Activated B cell treated with CpG ODN at 0.5 μM for 24 hours (primary cell): ENCODE measurements around the gene SLC35E1. TPM values are rescaled to one million over a fixed set of nuclear protein-coding genes. Genes with fewer than 3 reads are reported as not detected.

ENCODE experiments used
- ATAC-seq: fragments of 200-7000 bp; cut with Tn5 transposase; one replicate; pipeline ENCODE4 v1.10.0; 2021; ENCODE audit warnings: low read depth, mild to moderate bottlenecking, moderate library complexity
- CTCF ChIA-PET: fragments of 350-600 bp; sonication (Branson Sonifier 250); formaldehyde crosslinking; loops from one replicate; lab custom pipeline; 2021; ENCODE audit warnings: antibody characterized with exemption; lab: Charles Lee
- POLR2A ChIA-PET: fragments of 350-600 bp; sonication (Branson Sonifier 250); formaldehyde crosslinking; loops from one replicate; lab custom pipeline; 2021; ENCODE audit warnings: antibody characterized with exemption; lab: Charles Lee
- DNase-seq: peaks from one replicate; pipeline ENCODE4 v3.0.0; 2022
- H3K27ac Mint-ChIP-seq: one replicate; pipeline ENCODE4 v1.8.0; 2020; ENCODE audit warnings: mixed read lengths
- H3K27me3 Mint-ChIP-seq: one replicate; pipeline ENCODE4 v1.8.0; 2021; ENCODE audit warnings: mixed read lengths
- H3K36me3 Mint-ChIP-seq: one replicate; pipeline ENCODE4 v1.8.0; 2021; ENCODE audit warnings: low read depth, mixed read lengths
- H3K4me1 Mint-ChIP-seq: one replicate; pipeline ENCODE4 v1.8.0; 2021; ENCODE audit warnings: mixed read lengths
- H3K4me3 Mint-ChIP-seq: one replicate; pipeline ENCODE4 v1.8.0; 2020; ENCODE audit warnings: mild to moderate bottlenecking, mixed read lengths
- H3K9me3 Mint-ChIP-seq: one replicate; pipeline ENCODE4 v1.8.0; 2020; ENCODE audit warnings: mixed read lengths
- intact Hi-C: fragments of 100-400 bp; cut with micrococcal nuclease; formaldehyde crosslinking; loops from one replicate; pipeline ENCODE4 v1.15.1; 2024
- total RNA-seq: library from RNA; stranded (reverse); gene quantifications from 2 replicates; pipeline ENCODE4 v1.2.3, GENCODE V29; 2022
- TF ChIP-seq, protein P1 (sequence below): fragments of 200-600 bp; IDR thresholded peaks from one replicate; pipeline ENCODE4 v1.8.0; 2022; ENCODE audit warnings: antibody characterized with exemption, mild to moderate bottlenecking

The SLC35E1 gene
- total RNA-seq, 1 donor from 2014 or later = 51.7 TPM

GRCh38 chr19:16575282-16575681, 3.1 kb upstream of the SLC35E1 start:
- ChIA-PET POLR2A (interaction anchor here (7.3 kb wide), 1 partner anchor 11 kb away, joined by 190 read pairs; no protein-coding TSS in a partner anchor), CTCF (no interaction called here)
- Mint-ChIP-seq H3K4me1 (peaks cover 61% of the 10 kb centered on the region), H3K27ac (peak overlapping the region; percentile 59), H3K36me3 (peaks cover 63% of the 10 kb centered on the region), H3K4me3 (no peak overlapping the region), H3K27me3 (no peaks in the 10 kb centered on the region), H3K9me3 (no peaks in the 10 kb centered on the region)
- ATAC-seq (no peak), DNase-seq (no peak)
- intact Hi-C loops = no loop called here
- TF ChIP-seq, protein P1, sequence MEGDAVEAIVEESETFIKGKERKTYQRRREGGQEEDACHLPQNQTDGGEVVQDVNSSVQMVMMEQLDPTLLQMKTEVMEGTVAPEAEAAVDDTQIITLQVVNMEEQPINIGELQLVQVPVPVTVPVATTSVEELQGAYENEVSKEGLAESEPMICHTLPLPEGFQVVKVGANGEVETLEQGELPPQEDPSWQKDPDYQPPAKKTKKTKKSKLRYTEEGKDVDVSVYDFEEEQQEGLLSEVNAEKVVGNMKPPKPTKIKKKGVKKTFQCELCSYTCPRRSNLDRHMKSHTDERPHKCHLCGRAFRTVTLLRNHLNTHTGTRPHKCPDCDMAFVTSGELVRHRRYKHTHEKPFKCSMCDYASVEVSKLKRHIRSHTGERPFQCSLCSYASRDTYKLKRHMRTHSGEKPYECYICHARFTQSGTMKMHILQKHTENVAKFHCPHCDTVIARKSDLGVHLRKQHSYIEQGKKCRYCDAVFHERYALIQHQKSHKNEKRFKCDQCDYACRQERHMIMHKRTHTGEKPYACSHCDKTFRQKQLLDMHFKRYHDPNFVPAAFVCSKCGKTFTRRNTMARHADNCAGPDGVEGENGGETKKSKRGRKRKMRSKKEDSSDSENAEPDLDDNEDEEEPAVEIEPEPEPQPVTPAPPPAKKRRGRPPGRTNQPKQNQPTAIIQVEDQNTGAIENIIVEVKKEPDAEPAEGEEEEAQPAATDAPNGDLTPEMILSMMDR = no peak

DNA sequence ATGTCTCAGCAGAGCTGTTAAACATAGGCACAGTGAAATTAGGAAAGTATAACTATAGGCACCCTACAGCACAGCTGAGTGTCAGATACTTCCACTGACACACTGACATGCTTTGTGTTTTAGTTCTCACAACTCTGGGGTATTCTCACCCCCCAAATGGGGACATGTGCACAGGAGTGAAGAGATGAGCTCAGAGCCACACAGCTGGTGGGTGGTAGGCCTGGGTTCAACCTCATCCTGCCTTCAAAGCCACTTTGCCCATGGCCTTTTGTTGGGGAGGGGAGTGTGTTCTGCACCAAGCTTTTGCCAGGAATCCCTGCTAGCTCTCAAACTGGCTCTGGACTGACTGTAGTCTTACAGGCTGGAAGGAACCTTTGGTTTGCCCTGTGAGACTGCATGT, 1.7 kb upstream of the SLC35E1 start:
- Mint-ChIP-seq H3K27me3 (no peaks in the 10 kb centered on the region), H3K9me3 (no peaks in the 10 kb centered on the region), H3K36me3 (peaks cover 63% of the 10 kb centered on the region), H3K4me1 (peaks cover 52% of the 10 kb centered on the region), H3K4me3 (peak overlapping the region; percentile 94), H3K27ac (peak overlapping the region; percentile 92)
- no peak for ATAC-seq
- intact Hi-C loops = no loop called here
- CTCF ChIA-PET = interaction anchor here (1.0 to 1.1 kb wide), 2 partner anchors 14 to 87 kb away, joined by 4 read pairs; partner anchors contain the start of genes SMIM7 and TMEM38A
- DNase-seq = no peak
- POLR2A ChIA-PET = interaction anchor here (0.6 to 7.3 kb wide), 9 partner anchors 12 to 389 kb away, joined by 3 to 190 read pairs (median 3); partner anchors contain the start of genes FAM32A and MED26
- TF ChIP-seq, protein P1 = no peak

DNA sequence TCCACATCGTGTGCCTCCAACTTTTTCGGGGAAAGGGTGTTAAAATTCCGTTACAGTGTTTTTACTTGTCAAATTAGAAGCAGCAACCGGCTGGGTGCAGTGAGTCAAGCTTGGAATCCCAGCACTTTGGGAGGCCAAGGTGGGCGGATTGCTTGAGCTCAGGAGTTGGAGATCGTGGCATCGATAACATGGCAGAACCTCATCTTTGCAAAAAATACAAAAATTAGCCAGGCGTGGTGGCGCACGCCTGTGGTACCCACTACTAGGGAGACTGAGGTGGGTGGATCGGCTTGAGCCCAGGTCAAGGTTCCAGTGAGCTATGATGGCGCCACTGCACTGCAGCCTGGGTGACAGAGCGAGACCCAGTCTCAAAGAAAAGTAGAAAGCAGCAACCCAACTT, 1.1 kb upstream of the SLC35E1 start:
- intact Hi-C loops = no loop called here
- no peaks in the 10 kb centered on the region for H3K9me3 Mint-ChIP-seq
- H3K4me3 Mint-ChIP-seq = peak overlapping the region; percentile 94
- ATAC-seq (no peak), DNase-seq (no peak)
- ChIA-PET CTCF (interaction anchor here (0.9 to 1.2 kb wide), 5 partner anchors 12 to 87 kb away, joined by 3 to 5 read pairs (median 4); partner anchors contain the start of genes SMIM7 and TMEM38A), POLR2A (interaction anchor here (0.6 to 7.3 kb wide), 9 partner anchors 13 to 388 kb away, joined by 3 to 190 read pairs (median 3); partner anchors contain the start of genes FAM32A, MED26, SMIM7 and TMEM38A)
- H3K4me1 Mint-ChIP-seq = peaks cover 49% of the 10 kb centered on the region
- peak overlapping the region; percentile 92 for H3K27ac Mint-ChIP-seq
- H3K27me3 Mint-ChIP-seq = no peaks in the 10 kb centered on the region
- TF ChIP-seq, protein P1 = no peak
- peaks cover 62% of the 10 kb centered on the region for H3K36me3 Mint-ChIP-seq

GRCh38 chr19:16571822-16572331, 338 bp downstream of the SLC35E1 start:
- CTCF ChIA-PET = interaction anchor here (1.2 kb wide), 1 partner anchor 16 kb away, joined by 5 read pairs; no protein-coding TSS in a partner anchor
- ATAC-seq (peak; percentile 28), DNase-seq (no peak)
- no peaks in the 10 kb centered on the region for H3K27me3 Mint-ChIP-seq
- H3K4me3 Mint-ChIP-seq = peak overlapping the region; percentile 80
- TF ChIP-seq, protein P1 = no peak
- no peaks in the 10 kb centered on the region for H3K9me3 Mint-ChIP-seq
- intact Hi-C loops = loop anchor here (1.0 kb wide), 4 partner anchors 12 to 88 kb away; partner anchors contain the start of genes CHERP, MED26 and SMIM7
- POLR2A ChIA-PET = interaction anchor here (0.9 to 7.3 kb wide), 6 partner anchors 14 to 88 kb away, joined by 3 to 190 read pairs (median 10); partner anchors contain the start of genes MED26, SMIM7 and TMEM38A
- H3K36me3 Mint-ChIP-seq = peaks cover 61% of the 10 kb centered on the region
- peaks cover 50% of the 10 kb centered on the region for H3K4me1 Mint-ChIP-seq
- H3K27ac Mint-ChIP-seq = peak overlapping the region; percentile 53

DNA sequence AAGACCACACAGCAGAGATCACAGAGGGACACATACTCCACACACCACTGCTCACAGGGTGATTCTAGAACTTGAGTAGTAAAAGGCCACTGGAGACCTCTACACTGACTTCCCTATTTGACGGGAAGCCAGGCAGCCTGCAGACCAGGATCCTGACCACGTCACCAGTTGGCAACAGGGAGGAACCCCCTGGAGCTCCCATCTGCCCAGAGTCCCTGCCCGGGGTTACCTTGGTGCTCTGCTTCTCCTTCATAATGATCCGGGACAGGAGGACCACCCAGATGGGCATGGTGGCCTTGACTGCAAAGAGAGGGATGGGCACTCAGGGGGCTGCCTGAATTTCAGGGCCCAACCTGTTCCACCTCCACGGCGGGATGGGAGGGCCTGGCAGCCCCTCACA, 932 bp downstream of the SLC35E1 start:
- Mint-ChIP-seq H3K4me1 (peaks cover 54% of the 10 kb centered on the region), H3K4me3 (peak overlapping the region; percentile 80), H3K27me3 (no peaks in the 10 kb centered on the region), H3K27ac (peak overlapping the region; percentile 53), H3K36me3 (peaks cover 63% of the 10 kb centered on the region), H3K9me3 (no peaks in the 10 kb centered on the region)
- TF ChIP-seq, protein P1 = no peak
- CTCF ChIA-PET = no interaction called here
- DNase-seq = no peak
- no peak for ATAC-seq
- intact Hi-C loops = no loop called here
- POLR2A ChIA-PET = interaction anchor here (1.4 to 7.3 kb wide), 3 partner anchors 15 to 89 kb away, joined by 4 to 190 read pairs (median 13); partner anchors contain the start of genes SMIM7 and TMEM38A
